Measurements from ENCODE around the gene AMOTL2. TPM values are rescaled to one million over a fixed set of nuclear protein-coding genes. Genes with fewer than 3 reads are reported as not detected.

AMOTL2 gene
- total and polyA plus RNA-seq, 2 donors (not counting 3 experiments of a cell fraction or from before 2014, with no cell fraction given), result 130 to 145 TPM

GRCh38 chr3:134328846-134329245 lies 45.4 kb downstream of the AMOTL2 start:
- H3K9me1 ChIP-seq (replicated peaks; ENCODE audit: control insufficient read depth, extremely low read depth, insufficient read depth, low read length), result no peaks in the 10 kb centered on the region
- POLR2A ChIA-PET, result no interaction called here

More at GRCh38 chr3:134328846-134329245, 45.4 kb downstream of the AMOTL2 start:
- no peak overlapping the region for H3K4me3 ChIP-seq (replicated peaks in 1 of 3; ENCODE audit: insufficient read depth in 1 of 3, low read depth in 1 of 3, low read length in 3 of 3)
- CTCF ChIA-PET, result interaction anchor here (1.2 to 1.5 kb wide), 2 partner anchors 13 to 16 kb away, joined by 4 read pairs; no protein-coding TSS in a partner anchor
- dilution Hi-C loops (cut with MboI; ENCODE audit: extremely low pct_ligation_motif_present, low sequenced_read_pairs), result no loop called here
- no peak overlapping the region for H3K27ac ChIP-seq (ENCODE audit: insufficient read depth, low read depth, low read length)
- intact Hi-C loops (cut with micrococcal nuclease), result no loop called here
- no peaks in the 10 kb centered on the region for H3K9me3 ChIP-seq (replicated peaks; ENCODE audit: control insufficient read depth, insufficient read depth, low read length)
- DNase-seq (ENCODE audit: low read depth, low spot score) (no peak), FAIRE-seq (no peak)
- TF ChIP-seq GATA2 (IDR thresholded peaks at IDR 0.05; ENCODE audit: insufficient read depth, insufficient read length, low read depth, low read length), result no peak
- TF ChIP-seq EZH2 (IDR thresholded peaks at IDR 0.05; ENCODE audit: borderline replicate concordance, low read depth, low read length, severe bottlenecking), result no peak
- TF ChIP-seq FOS (IDR thresholded peaks at IDR 0.05; ENCODE audit: borderline replicate concordance, insufficient read depth, low read length), result no peak
- TF ChIP-seq MYC (IDR thresholded peaks at IDR 0.05; ENCODE audit: low read depth, low read length), result no peak
- TF ChIP-seq MAX (IDR thresholded peaks at IDR 0.05; ENCODE audit: insufficient read depth, insufficient read length), result no peak
- TF ChIP-seq CTCF (IDR thresholded peaks at IDR 0.05; ENCODE audit: extremely low read depth in 1 of 2, insufficient read depth in 1 of 2, low read depth in 1 of 2, low read length in 2 of 2), result no peak
- no peak for TF ChIP-seq JUN (IDR thresholded peaks at IDR 0.05; ENCODE audit: borderline replicate concordance, insufficient read depth, insufficient read length, low read depth)
- TF ChIP-seq POLR2AphosphoS5 (IDR thresholded peaks at IDR 0.05; ENCODE audit: insufficient read depth, low read depth, low read length), result no peak
- no peak for TF ChIP-seq POLR2A (IDR thresholded peaks at IDR 0.05; ENCODE audit: low read depth, low read length)
- no peaks in the 10 kb centered on the region for H4K20me1 ChIP-seq (replicated peaks; ENCODE audit: control insufficient read depth, extremely low read depth, insufficient read depth, low read length)
- H3K4me1 ChIP-seq (ENCODE audit: control insufficient read depth, extremely low read depth, insufficient read depth, low read length), result peaks cover 31% of the 10 kb centered on the region
- no peaks in the 10 kb centered on the region for H3K79me2 ChIP-seq (ENCODE audit: control insufficient read depth, insufficient read depth, low read length)
- no peak overlapping the region for H2AFZ ChIP-seq (ENCODE audit: low read depth, low read length)
- BruUV-seq (replicated peaks), result no TSS peak
- no peaks in the 10 kb centered on the region for H3K27me3 ChIP-seq (ENCODE audit: control insufficient read depth in 2 of 2, insufficient read depth in 2 of 2, low read length in 2 of 2)
- H3K36me3 ChIP-seq (ENCODE audit: control insufficient read depth in 2 of 2, extremely low read depth in 1 of 2, insufficient read depth in 2 of 2, low read length in 2 of 2), result no peaks in the 10 kb centered on the region
- H3K9ac ChIP-seq (replicated peaks; ENCODE audit: extremely low read depth, insufficient read depth, low read length), result no peak overlapping the region
- H3K4me2 ChIP-seq (ENCODE audit: insufficient read depth, low read length), result no peak overlapping the region

Measured in endothelial cell of umbilical vein (primary cell).